GM12878 (cell line): ENCODE data around the gene RIPPLY3. TPM values are rescaled to one million over a fixed set of nuclear protein-coding genes. Genes with fewer than 3 reads are reported as not detected.

Experiments used
- BCL11A ChIP-seq: IDR thresholded peaks from 2 replicates; pipeline ENCODE4 v1.6.1; 2011; ENCODE audit warnings: low read depth, low read length
- CBX3 ChIP-seq: fragments of 200-600 bp; sonication (generic); IDR thresholded peaks from 2 replicates; pipeline ENCODE4 v1.6.1; 2016; ENCODE audit warnings: low read depth, borderline replicate concordance
- CHD1 ChIP-seq: IDR thresholded peaks from 2 replicates; pipeline ENCODE4 v1.6.1; 2012; ENCODE audit warnings: low read depth, low read length, improper control_type of control experiment
- EZH2 ChIP-seq: IDR thresholded peaks from 2 replicates; pipeline ENCODE4 v1.6.1; 2012; ENCODE audit warnings: low read depth, mild to moderate bottlenecking, control low read depth, inconsistent platforms, low read length, borderline replicate concordance; ENCODE audit not compliant: control insufficient read depth
- HDGF ChIP-seq: fragments of 450-650 bp; IDR thresholded peaks from 2 replicates; pipeline ENCODE4 v1.6.1; 2016; ENCODE audit warnings: antibody characterized with exemption
- KAT2A ChIP-seq: conservative IDR thresholded peaks from 2 replicates; pipeline ENCODE4 v1.6.1; 2011; ENCODE audit warnings: low read depth, low read length; ENCODE audit not compliant: control insufficient read depth
- MEF2B ChIP-seq: fragments of 450-650 bp; IDR thresholded peaks from 2 replicates; pipeline ENCODE4 v1.6.1; 2018; ENCODE audit warnings: mild to moderate bottlenecking, moderate library complexity; ENCODE audit not compliant: partially characterized antibody, poor library complexity, severe bottlenecking
- NBN ChIP-seq: fragments of 450-650 bp; IDR thresholded peaks from 2 replicates; pipeline ENCODE4 v1.6.1; 2016
- NR2F1 ChIP-seq: fragments of 450-650 bp; conservative IDR thresholded peaks from 2 replicates; pipeline ENCODE4 v1.6.1; 2017; ENCODE audit warnings: mild to moderate bottlenecking
- PBX3 ChIP-seq: IDR thresholded peaks from 2 replicates; pipeline ENCODE4 v1.6.1; 2011; ENCODE audit warnings: mild to moderate bottlenecking, low read depth, low read length, moderate library complexity; ENCODE audit not compliant: insufficient replicate concordance
- POLR2AphosphoS5 ChIP-seq: IDR thresholded peaks from 2 replicates; pipeline ENCODE4 v1.6.1; 2011; ENCODE audit warnings: mild to moderate bottlenecking, low read length, inconsistent platforms
- RCOR1 ChIP-seq: conservative IDR thresholded peaks from 2 replicates; pipeline ENCODE4 v1.6.1; 2012; ENCODE audit warnings: low read depth, low read length, improper control_type of control experiment
- RELA ChIP-seq: fragments of 450-650 bp; IDR thresholded peaks from 2 replicates; pipeline ENCODE4 v1.8.0; 2014; ENCODE audit warnings: borderline replicate concordance; ENCODE audit not compliant: partially characterized antibody
- SKIL ChIP-seq: fragments of 450-650 bp; IDR thresholded peaks from 2 replicates; pipeline ENCODE4 v1.6.1; 2017; ENCODE audit warnings: mild to moderate bottlenecking, low read depth, inconsistent platforms; ENCODE audit not compliant: poor library complexity, severe bottlenecking
- SMAD5 ChIP-seq: IDR thresholded peaks from 2 replicates; pipeline ENCODE4 v1.6.1; 2016; ENCODE audit warnings: antibody characterized with exemption, low read depth
- SPI1 ChIP-seq: IDR thresholded peaks from 2 replicates; pipeline ENCODE4 v1.6.1; 2011; ENCODE audit warnings: low read depth, mild to moderate bottlenecking, low read length, moderate library complexity, borderline replicate concordance; ENCODE audit not compliant: insufficient read depth
- SREBF1 ChIP-seq: IDR thresholded peaks from 2 replicates; pipeline ENCODE4 v1.6.1; 2012; ENCODE audit warnings: mild to moderate bottlenecking, low read length
- STAT1 ChIP-seq: fragments of 450-650 bp; conservative IDR thresholded peaks from 2 replicates; pipeline ENCODE4 v1.6.1; 2014; ENCODE audit warnings: antibody characterized with exemption, mild to moderate bottlenecking
- ZBED1 ChIP-seq: IDR thresholded peaks from 2 replicates; pipeline ENCODE4 v1.6.1; 2016; ENCODE audit warnings: borderline replicate concordance
- ZNF24 ChIP-seq: fragments of 450-650 bp; IDR thresholded peaks from 2 replicates; pipeline ENCODE4 v1.6.1; 2017; ENCODE audit warnings: antibody characterized with exemption, mild to moderate bottlenecking
- ZSCAN29 ChIP-seq: fragments of 450-650 bp; IDR thresholded peaks from 2 replicates; pipeline ENCODE4 v1.6.1; 2017; ENCODE audit warnings: mild to moderate bottlenecking, moderate library complexity
- polyA plus RNA-seq, 11 experiments: library from polyadenylated mRNA; depleted of rRNA in 4 of 11; unstranded in 6 of 11; stranded (reverse) in 5 of 11; fragments of >200 nt; fragmentation: Nextera tagmentation in 4 of 11; fragmentation: Illumina TruSeq in 1 of 11; extraction: Ambion mirVana in 4 of 11; extraction: Trizol in 1 of 11; gene quantifications; 1 replicate in 1 of 11; 2 replicates in 10 of 11; pipeline versions ENCODE4 v1.2.1 to v1.2.3, GENCODE V29; 2011 to 2016; ENCODE audit warnings: inconsistent platforms in 2 of 11, missing spikeins in 2 of 11, low read depth in 1 of 11
- total RNA-seq, 4 experiments: library from RNA; depleted of rRNA in 3 of 4; stranded (reverse); fragments of >200 nt in 3 of 4; fragmentation: Illumina TruSeq in 1 of 4; extraction: Trizol in 1 of 4; gene quantifications; 2 replicates each; pipeline versions ENCODE4 v1.2.1 to v1.2.3, GENCODE V29; 2013 to 2021
- TF ChIP-seq, protein P1 (sequence below): fragments of 450-650 bp; IDR thresholded peaks from 2 replicates; pipeline ENCODE4 v1.6.1; 2014; ENCODE audit warnings: mild to moderate bottlenecking
- TF ChIP-seq, protein P2 (sequence below): fragments of 450-650 bp; formaldehyde crosslinking; IDR thresholded peaks from 2 replicates; pipeline ENCODE4 v1.5.0; 2022; ENCODE audit warnings: mild to moderate bottlenecking, missing genetic modification characterization

RIPPLY3 gene
- total and polyA plus RNA-seq, 10 of the 15 experiments (the other 5 are each of a cell fraction or from before 2014, with no cell fraction given), result not detected

GRCh38 chr21:36989699-36990507 lies 16.6 kb upstream of the RIPPLY3 start (continued):
- TF ChIP-seq CBX3, result no peak
- TF ChIP-seq KAT2A, result no peak
- no peak for TF ChIP-seq EZH2
- TF ChIP-seq STAT1, result no peak; the same call in 1 of the 2 replicates
- TF ChIP-seq HDGF, result 0 out of 2 replicates have a peak, but pooled peaks have one; percentile 44
- no peak for TF ChIP-seq SPI1
- TF ChIP-seq MEF2B, result no peak
- TF ChIP-seq, protein P1, sequence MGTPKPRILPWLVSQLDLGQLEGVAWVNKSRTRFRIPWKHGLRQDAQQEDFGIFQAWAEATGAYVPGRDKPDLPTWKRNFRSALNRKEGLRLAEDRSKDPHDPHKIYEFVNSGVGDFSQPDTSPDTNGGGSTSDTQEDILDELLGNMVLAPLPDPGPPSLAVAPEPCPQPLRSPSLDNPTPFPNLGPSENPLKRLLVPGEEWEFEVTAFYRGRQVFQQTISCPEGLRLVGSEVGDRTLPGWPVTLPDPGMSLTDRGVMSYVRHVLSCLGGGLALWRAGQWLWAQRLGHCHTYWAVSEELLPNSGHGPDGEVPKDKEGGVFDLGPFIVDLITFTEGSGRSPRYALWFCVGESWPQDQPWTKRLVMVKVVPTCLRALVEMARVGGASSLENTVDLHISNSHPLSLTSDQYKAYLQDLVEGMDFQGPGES, result no peak
- TF ChIP-seq ZBED1, result no peak
- TF ChIP-seq SREBF1, result no peak
- TF ChIP-seq SKIL, result no peak
- TF ChIP-seq RCOR1, result no peak
- TF ChIP-seq ZSCAN29, result no peak
- TF ChIP-seq POLR2AphosphoS5, result peak; percentile 69; the same call in 1 of the 2 replicates
- no peak for TF ChIP-seq CHD1
- TF ChIP-seq, protein P2, sequence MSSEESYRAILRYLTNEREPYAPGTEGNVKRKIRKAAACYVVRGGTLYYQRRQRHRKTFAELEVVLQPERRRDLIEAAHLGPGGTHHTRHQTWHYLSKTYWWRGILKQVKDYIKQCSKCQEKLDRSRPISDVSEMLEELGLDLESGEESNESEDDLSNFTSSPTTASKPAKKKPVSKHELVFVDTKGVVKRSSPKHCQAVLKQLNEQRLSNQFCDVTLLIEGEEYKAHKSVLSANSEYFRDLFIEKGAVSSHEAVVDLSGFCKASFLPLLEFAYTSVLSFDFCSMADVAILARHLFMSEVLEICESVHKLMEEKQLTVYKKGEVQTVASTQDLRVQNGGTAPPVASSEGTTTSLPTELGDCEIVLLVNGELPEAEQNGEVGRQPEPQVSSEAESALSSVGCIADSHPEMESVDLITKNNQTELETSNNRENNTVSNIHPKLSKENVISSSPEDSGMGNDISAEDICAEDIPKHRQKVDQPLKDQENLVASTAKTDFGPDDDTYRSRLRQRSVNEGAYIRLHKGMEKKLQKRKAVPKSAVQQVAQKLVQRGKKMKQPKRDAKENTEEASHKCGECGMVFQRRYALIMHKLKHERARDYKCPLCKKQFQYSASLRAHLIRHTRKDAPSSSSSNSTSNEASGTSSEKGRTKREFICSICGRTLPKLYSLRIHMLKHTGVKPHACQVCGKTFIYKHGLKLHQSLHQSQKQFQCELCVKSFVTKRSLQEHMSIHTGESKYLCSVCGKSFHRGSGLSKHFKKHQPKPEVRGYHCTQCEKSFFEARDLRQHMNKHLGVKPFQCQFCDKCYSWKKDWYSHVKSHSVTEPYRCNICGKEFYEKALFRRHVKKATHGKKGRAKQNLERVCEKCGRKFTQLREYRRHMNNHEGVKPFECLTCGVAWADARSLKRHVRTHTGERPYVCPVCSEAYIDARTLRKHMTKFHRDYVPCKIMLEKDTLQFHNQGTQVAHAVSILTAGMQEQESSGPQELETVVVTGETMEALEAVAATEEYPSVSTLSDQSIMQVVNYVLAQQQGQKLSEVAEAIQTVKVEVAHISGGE, result no peak
- no peak for TF ChIP-seq NBN
- TF ChIP-seq ZNF24, result no peak; the same call in 1 of the 2 replicates
- TF ChIP-seq BCL11A, result no peak
- no peak for TF ChIP-seq SMAD5
- peak; percentile 38 for TF ChIP-seq RELA
- peak; percentile 58 for TF ChIP-seq NR2F1
- no peak for TF ChIP-seq PBX3
